Trophoblast cell (in vitro differentiated cells and primary cell): ENCODE data around the gene SPOCK3.

ENCODE experiments used
- DNase-seq, 2 donors: peaks; one replicate each; pipeline ENCODE4 v3.0.0-alpha.2; 2016
- H2AFZ ChIP-seq: 2 replicates; pipeline ENCODE4 v1.6.1; 2013; ENCODE audit warnings: low read length, moderate library complexity, mild to moderate bottlenecking; ENCODE audit not compliant: insufficient read depth, poor library complexity
- H2AK5ac ChIP-seq: 2 replicates; pipeline ENCODE4 v1.6.1; 2013; ENCODE audit warnings: mild to moderate bottlenecking, low read length
- H2BK120ac ChIP-seq: 2 replicates; pipeline ENCODE4 v1.6.1; 2013; ENCODE audit warnings: low read length, mild to moderate bottlenecking, moderate library complexity; ENCODE audit not compliant: insufficient read depth, poor library complexity
- H2BK12ac ChIP-seq: 2 replicates; pipeline ENCODE4 v1.6.1; 2013; ENCODE audit warnings: mild to moderate bottlenecking, low read length, moderate library complexity
- H2BK5ac ChIP-seq: 2 replicates; pipeline ENCODE4 v1.6.1; 2013; ENCODE audit warnings: low read length, low read depth, moderate library complexity, mild to moderate bottlenecking; ENCODE audit not compliant: poor library complexity
- H3K14ac ChIP-seq: 2 replicates; pipeline ENCODE4 v1.6.1; 2013; ENCODE audit warnings: mild to moderate bottlenecking, low read length
- H3K18ac ChIP-seq: 2 replicates; pipeline ENCODE4 v1.6.1; 2013; ENCODE audit warnings: mild to moderate bottlenecking, low read length
- H3K23ac ChIP-seq: 2 replicates; pipeline ENCODE4 v1.6.1; 2013; ENCODE audit warnings: low read length
- H3K27ac ChIP-seq: 2 replicates; pipeline ENCODE4 v1.5.1; 2013; ENCODE audit warnings: low read depth, mild to moderate bottlenecking, inconsistent platforms, low read length, moderate library complexity
- H3K27me3 ChIP-seq: 2 replicates; pipeline ENCODE4 v1.6.1; 2013; ENCODE audit warnings: inconsistent platforms, mild to moderate bottlenecking, low read length, moderate library complexity; ENCODE audit not compliant: insufficient read depth
- H3K36me3 ChIP-seq, 2 experiments: 1 replicate in 1 of 2; 2 replicates in 1 of 2; pipeline ENCODE4 v1.6.1; 2013; ENCODE audit warnings: low read length in 2 of 2, mild to moderate bottlenecking in 2 of 2, moderate library complexity in 1 of 2; ENCODE audit not compliant: insufficient read depth in 2 of 2, control insufficient read depth in 1 of 2
- H3K4ac ChIP-seq: 2 replicates; pipeline ENCODE4 v1.6.1; 2013; ENCODE audit warnings: low read depth, mild to moderate bottlenecking, low read length, moderate library complexity
- H3K4me1 ChIP-seq, 2 experiments: 1 replicate in 1 of 2; 2 replicates in 1 of 2; pipeline ENCODE4 v1.6.1; 2013; ENCODE audit warnings: low read length in 2 of 2, mild to moderate bottlenecking in 2 of 2, moderate library complexity in 1 of 2; ENCODE audit not compliant: insufficient read depth in 2 of 2, control insufficient read depth in 1 of 2
- H3K4me2 ChIP-seq: 2 replicates; pipeline ENCODE4 v1.6.1; 2013; ENCODE audit warnings: inconsistent platforms, mild to moderate bottlenecking, low read length, moderate library complexity
- H3K4me3 ChIP-seq: 2 replicates; pipeline ENCODE4 v1.5.1; 2013; ENCODE audit warnings: mild to moderate bottlenecking, low read depth, low read length, inconsistent platforms
- H3K79me1 ChIP-seq: one replicate; pipeline ENCODE4 v1.6.1; 2013; ENCODE audit warnings: low read length
- H3K79me2 ChIP-seq: 2 replicates; pipeline ENCODE4 v1.6.1; 2013; ENCODE audit warnings: low read length, mild to moderate bottlenecking; ENCODE audit not compliant: control insufficient read depth, insufficient read depth, poor library complexity
- H3K9ac ChIP-seq: 2 replicates; pipeline ENCODE4 v1.6.1; 2013; ENCODE audit warnings: mild to moderate bottlenecking, low read length
- H3K9me3 ChIP-seq: 2 replicates; pipeline ENCODE4 v1.6.1; 2013; ENCODE audit warnings: low read depth, mild to moderate bottlenecking, control low read depth, inconsistent platforms, low read length; ENCODE audit not compliant: insufficient read depth
- H4K12ac ChIP-seq: 2 replicates; pipeline ENCODE4 v1.6.1; 2013; ENCODE audit warnings: low read depth, mild to moderate bottlenecking, low read length, moderate library complexity
- H4K8ac ChIP-seq: 2 replicates; pipeline ENCODE4 v1.6.1; 2013; ENCODE audit warnings: low read depth, mild to moderate bottlenecking, low read length, moderate library complexity
- H4K91ac ChIP-seq: one replicate; pipeline ENCODE4 v1.6.1; 2013; ENCODE audit warnings: low read depth, mild to moderate bottlenecking, low read length, moderate library complexity
- WGBS: extraction: QIAGEN DNeasy Blood & Tissue Kit; methylation state at CpG from one replicate; pipeline ENCODE4 v1.1.7; 2013; ENCODE audit warnings: missing lambda C conversion rate; ENCODE audit not compliant: insufficient read length, insufficient coverage; ENCODE audit errors: extremely low coverage; 5-methylcytosine and 5-hydroxymethylcytosine counted together

Gene SPOCK3

DNA sequence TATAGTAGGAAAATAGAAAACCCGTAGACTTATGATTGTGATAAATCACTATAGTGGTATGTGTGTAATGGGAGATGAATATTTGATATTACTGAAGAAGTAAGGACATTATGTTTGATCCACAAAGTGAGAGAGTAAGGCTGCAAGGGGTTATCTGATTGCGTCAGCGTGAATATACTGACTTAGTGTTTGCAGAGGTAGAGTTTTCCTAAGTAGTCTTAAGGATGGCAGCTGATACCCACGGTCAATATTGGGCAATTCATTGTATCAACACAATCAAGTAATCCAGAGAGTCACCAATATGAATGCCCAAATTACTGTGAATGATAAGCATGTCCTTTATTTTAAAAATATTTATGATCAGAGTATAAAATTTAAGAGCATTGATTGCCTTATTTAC lies 83.7 kb downstream of the SPOCK3 start:
- DNase-seq, result no peak
- no peak overlapping the region for H2AFZ ChIP-seq
- H3K27ac ChIP-seq, result no peak overlapping the region
- no peak overlapping the region for H3K9ac ChIP-seq
- no peaks in the 10 kb centered on the region for H3K9me3 ChIP-seq
- no peaks in the 10 kb centered on the region for H3K79me2 ChIP-seq
- no peak overlapping the region for H3K18ac ChIP-seq
- no CpG with 5 or more reads among the region's 4 CpGs for WGBS
- H3K4me3 ChIP-seq, result no peak overlapping the region
- H2BK12ac ChIP-seq, result no peak overlapping the region
- no peaks in the 10 kb centered on the region for H3K79me1 ChIP-seq
- no peak overlapping the region for H3K14ac ChIP-seq
- H3K4me1 ChIP-seq, result no peaks in the 10 kb centered on the region
- H3K27me3 ChIP-seq, result no peaks in the 10 kb centered on the region
- no peak overlapping the region for H2BK5ac ChIP-seq
- H3K23ac ChIP-seq, result no peak overlapping the region
- H3K36me3 ChIP-seq, result no peaks in the 10 kb centered on the region
- H4K8ac ChIP-seq, result no peak overlapping the region
- no peak overlapping the region for H4K91ac ChIP-seq
- H3K4ac ChIP-seq, result no peak overlapping the region
- no peak overlapping the region for H4K12ac ChIP-seq
- H3K4me2 ChIP-seq, result no peak overlapping the region
- no peak overlapping the region for H2AK5ac ChIP-seq
- no peak overlapping the region for H2BK120ac ChIP-seq

DNA sequence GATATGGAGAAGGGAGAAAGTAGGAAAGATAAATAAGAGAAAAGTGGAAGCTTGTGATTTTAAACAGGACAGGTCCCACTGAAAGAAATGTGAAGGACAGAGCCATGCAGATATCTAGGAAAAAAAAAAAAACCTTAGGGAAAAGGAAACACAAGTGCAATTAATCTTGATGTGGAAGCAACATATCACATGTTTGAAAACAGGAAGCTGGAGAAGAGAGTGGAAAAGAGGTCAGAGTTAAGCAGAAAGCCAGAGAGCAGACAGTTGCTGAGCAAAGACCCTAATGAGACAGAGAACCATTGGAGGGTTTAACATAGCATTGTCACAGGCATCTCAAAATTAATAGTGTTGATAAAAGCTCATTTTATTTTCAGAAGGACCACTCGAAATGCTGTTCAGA lies 89.7 kb downstream of the SPOCK3 start:
- Histone ChIP-seq H3K9ac (no peak overlapping the region), H3K14ac (no peak overlapping the region), H4K8ac (no peak overlapping the region)

DNA sequence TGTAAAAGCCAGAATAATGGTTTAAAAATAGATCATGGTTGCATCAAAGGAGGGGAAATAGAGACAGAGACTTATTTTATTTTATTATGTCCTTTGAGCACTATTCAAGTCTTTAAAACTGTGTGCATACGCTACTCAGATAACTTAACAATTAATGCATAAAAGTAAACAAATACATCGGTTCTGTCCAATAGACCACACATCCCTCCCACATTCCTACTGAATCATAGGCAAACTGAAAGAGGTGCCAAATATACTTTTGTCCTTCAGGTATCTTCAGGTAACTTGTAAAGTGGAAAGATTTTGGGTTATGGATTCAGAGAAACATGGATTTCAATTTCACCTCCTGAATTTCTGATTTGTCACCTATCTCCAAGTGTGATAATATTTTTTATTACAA lies 91.3 kb downstream of the SPOCK3 start:
- no peak overlapping the region for H3K27ac ChIP-seq
- H3K79me2 ChIP-seq, result no peaks in the 10 kb centered on the region
- H3K9me3 ChIP-seq, result no peaks in the 10 kb centered on the region
- no peaks in the 10 kb centered on the region for H3K36me3 ChIP-seq
- H2AK5ac ChIP-seq, result no peak overlapping the region
- no peak for DNase-seq
- H3K4ac ChIP-seq, result no peak overlapping the region
- no peak overlapping the region for H3K14ac ChIP-seq
- H3K23ac ChIP-seq, result no peak overlapping the region
- no peaks in the 10 kb centered on the region for H3K27me3 ChIP-seq
- H4K8ac ChIP-seq, result no peak overlapping the region
- no CpG with 5 or more reads among the region's 2 CpGs for WGBS
- H3K79me1 ChIP-seq, result no peaks in the 10 kb centered on the region
- no peak overlapping the region for H2AFZ ChIP-seq
- H3K4me1 ChIP-seq, result no peaks in the 10 kb centered on the region
- H4K91ac ChIP-seq, result no peak overlapping the region
- no peak overlapping the region for H3K9ac ChIP-seq
- H3K4me3 ChIP-seq, result no peak overlapping the region
- H2BK5ac ChIP-seq, result no peak overlapping the region
- no peak overlapping the region for H4K12ac ChIP-seq
- no peak overlapping the region for H3K4me2 ChIP-seq
- no peak overlapping the region for H2BK12ac ChIP-seq
- no peak overlapping the region for H2BK120ac ChIP-seq
- H3K18ac ChIP-seq, result no peak overlapping the region

More for the DNA sequence above, 89.7 kb downstream of the SPOCK3 start:
- Histone ChIP-seq H3K4me1 (no peaks in the 10 kb centered on the region), H3K18ac (no peak overlapping the region), H2BK120ac (no peak overlapping the region), H3K23ac (no peak overlapping the region), H3K27ac (no peak overlapping the region), H3K79me2 (no peaks in the 10 kb centered on the region), H2AFZ (no peak overlapping the region), H3K4ac (no peak overlapping the region), H4K91ac (no peak overlapping the region), H3K36me3 (no peaks in the 10 kb centered on the region), H4K12ac (no peak overlapping the region), H2BK5ac (no peak overlapping the region), H2AK5ac (no peak overlapping the region), H3K9me3 (no peaks in the 10 kb centered on the region), H3K4me3 (no peak overlapping the region), H3K79me1 (no peaks in the 10 kb centered on the region), H3K27me3 (no peaks in the 10 kb centered on the region), H3K4me2 (no peak overlapping the region), H2BK12ac (no peak overlapping the region)
- no peak for DNase-seq
- no CpG with 5 or more reads among the region's 1 CpG for WGBS

DNA sequence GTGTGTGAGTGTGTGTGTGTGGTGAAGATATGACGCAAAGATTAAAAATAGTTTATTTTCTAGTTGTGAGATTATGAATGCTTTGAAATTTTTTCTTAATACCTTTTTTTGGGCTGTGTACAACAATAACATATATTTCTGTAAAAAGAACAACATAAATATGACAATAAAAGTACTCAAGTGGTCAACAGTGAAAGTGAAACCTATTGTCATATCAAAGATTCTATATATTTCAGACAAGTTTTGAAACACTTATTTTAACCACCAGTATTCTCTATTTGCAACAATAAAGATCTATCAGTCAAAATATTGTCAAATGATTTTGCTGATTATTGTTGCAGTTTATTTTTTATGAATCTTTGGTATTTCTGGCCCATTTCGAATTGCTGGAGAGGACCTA lies 98.0 kb downstream of the SPOCK3 start:
- Histone ChIP-seq H3K4me2 (no peak overlapping the region), H3K79me1 (no peaks in the 10 kb centered on the region), H3K4ac (no peak overlapping the region), H3K23ac (no peak overlapping the region), H3K27me3 (no peaks in the 10 kb centered on the region), H3K36me3 (no peaks in the 10 kb centered on the region), H3K9me3 (no peaks in the 10 kb centered on the region), H3K18ac (no peak overlapping the region), H3K4me1 (no peaks in the 10 kb centered on the region), H2AK5ac (no peak overlapping the region), H3K14ac (no peak overlapping the region), H4K8ac (no peak overlapping the region), H3K4me3 (no peak overlapping the region), H3K79me2 (no peaks in the 10 kb centered on the region), H2BK12ac (no peak overlapping the region), H3K27ac (no peak overlapping the region), H2AFZ (no peak overlapping the region), H4K91ac (no peak overlapping the region), H2BK5ac (no peak overlapping the region), H4K12ac (no peak overlapping the region), H2BK120ac (no peak overlapping the region), H3K9ac (no peak overlapping the region)
- WGBS, result no CpG with 5 or more reads among the region's 2 CpGs
- DNase-seq, result no peak
